Loucy (cell line): ENCODE data around the gene RARRES1.

Source experiments
- CTCF ChIP-seq: fragments of 200-600 bp; sonication (generic); conservative IDR thresholded peaks from 2 replicates; pipeline ENCODE4 v1.5.1; 2014; ENCODE audit warnings: mild to moderate bottlenecking, antibody characterized with exemption, low read length
- EZH2phosphoT487 ChIP-seq: fragments of 200-600 bp; IDR thresholded peaks from 2 replicates; pipeline ENCODE4 v1.6.1; 2018; ENCODE audit warnings: antibody characterized with exemption, mild to moderate bottlenecking, moderate library complexity, borderline replicate concordance

- TF ChIP-seq CTCF: no peak
- TF ChIP-seq EZH2phosphoT487: no peak
Measured at GRCh38 chr3:158769549-158769948, 37.3 kb upstream of the RARRES1 start.
